Stimulated activated CD4-positive, alpha-beta T cell treated with anti-CD3 and anti-CD28 coated beads, Interleukin-12 subunit alpha, Interleukin-12 subunit beta, amount 100 ng/mL, for 48 hours (primary cell): Measurements from ENCODE around the gene RNASEH2A.

Source experiments
- DNase-seq, 3 donors: peaks; one replicate each; pipeline ENCODE4 v3.0.0-alpha.2; 2020; ENCODE audit warnings: low read depth in 2 of 3, low spot score in 1 of 3

The RNASEH2A gene

DNA sequence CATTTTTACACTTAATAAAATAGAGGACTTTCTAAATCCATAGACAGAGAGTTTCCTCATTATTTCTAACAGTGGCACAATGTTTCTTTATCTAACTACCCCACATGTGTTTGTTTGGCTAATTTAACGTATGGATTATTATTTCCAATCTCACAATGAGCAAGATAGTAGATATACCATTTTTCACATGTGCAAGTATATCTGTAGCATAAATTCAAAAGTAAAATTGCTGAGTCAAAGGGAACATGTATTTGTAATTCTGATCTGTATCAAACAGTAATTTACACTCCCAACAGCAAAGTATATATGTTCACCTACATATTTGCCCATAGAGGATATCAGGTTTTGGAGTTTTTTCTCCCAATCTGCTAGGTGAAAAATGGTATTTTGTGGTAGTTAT, 50.3 kb downstream of the RNASEH2A start:
- no peak for DNase-seq

GRCh38 chr19:12858041-12858928, 51.9 kb downstream of the RNASEH2A start:
- no peak for DNase-seq

DNA sequence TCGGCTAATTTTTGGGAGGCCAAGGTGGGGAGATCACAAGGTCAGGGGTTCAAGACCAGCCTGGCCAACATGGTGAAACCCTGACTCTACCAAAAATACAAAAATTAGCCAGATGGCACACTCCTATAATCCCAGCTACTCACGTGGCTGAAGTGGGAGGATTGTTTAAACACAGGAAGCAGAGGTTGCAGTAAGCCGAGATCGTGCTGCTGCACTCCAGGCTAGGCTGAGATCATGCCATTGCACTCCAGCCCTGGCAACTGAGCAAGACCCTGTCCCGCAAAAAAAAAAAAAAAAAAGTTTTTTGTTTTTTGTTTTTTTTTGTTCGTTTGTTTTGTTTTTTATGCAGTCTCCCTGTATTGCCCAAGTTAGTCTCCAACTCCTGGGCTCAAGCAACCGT, 53.2 kb downstream of the RNASEH2A start:
- DNase-seq = no peak
